Measurements from ENCODE around the gene TMEM92. TPM values are rescaled to one million over a fixed set of nuclear protein-coding genes. Genes with fewer than 3 reads are reported as not detected.
"Not testable (repeated sequence)": the region's sequence is repeated elsewhere in the genome, so short reads cannot be mapped to it uniquely, and the experiment has no call there.

TMEM92 gene
- total RNA-seq, 1 experiment from 2014 or later: 6.7 TPM

DNA sequence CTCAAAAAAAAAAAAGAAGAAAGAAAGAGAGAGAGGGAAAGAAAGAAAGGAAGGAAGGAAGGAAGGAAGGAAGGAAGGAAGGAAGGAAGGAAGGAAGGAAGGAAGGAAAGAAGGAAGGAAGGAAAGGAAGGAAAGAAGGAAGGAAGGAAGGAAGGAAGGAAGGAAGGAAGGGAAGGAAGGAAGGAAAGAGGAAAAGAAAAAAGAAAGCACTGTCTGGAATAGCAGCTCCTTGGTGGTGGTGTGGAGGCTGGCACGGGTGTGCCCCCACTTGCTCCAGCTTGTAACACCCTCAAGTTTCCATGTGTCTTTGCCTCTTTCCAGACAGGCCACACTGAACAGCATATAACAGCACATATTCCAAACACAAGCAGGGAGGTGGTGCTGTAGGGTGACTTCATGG, 26.6 kb downstream of the TMEM92 start:
- DNase-seq (ENCODE audit: low read depth): not testable (repeated sequence)

- no peak for DNase-seq (ENCODE audit: low read depth)
Measured at GRCh38 chr17:50301891-50302584, 27.8 kb downstream of the TMEM92 start.

DNA sequence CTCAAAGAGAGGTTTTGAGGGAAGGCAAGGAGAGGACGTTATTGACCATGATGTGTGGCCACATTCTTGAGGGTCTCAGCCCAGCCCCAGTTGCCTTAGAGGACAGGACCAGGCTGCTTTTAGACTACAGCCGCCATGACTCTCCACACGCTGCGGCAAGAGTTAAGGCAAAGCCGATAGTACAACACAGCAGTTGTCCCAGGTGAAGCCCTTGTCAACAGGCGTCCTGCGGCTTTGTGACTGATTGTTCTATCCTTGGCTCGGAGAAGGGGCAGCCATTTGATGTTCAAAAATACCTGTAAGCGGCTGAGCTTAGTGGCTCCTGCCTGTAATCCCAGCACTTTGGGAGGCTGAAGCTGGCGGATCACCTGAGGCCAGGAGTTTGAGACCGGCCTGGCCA, 28.8 kb downstream of the TMEM92 start:
- no peak for DNase-seq (ENCODE audit: low read depth)

GRCh38 chr17:50303596-50303995, 29.3 kb downstream of the TMEM92 start:
- DNase-seq (ENCODE audit: low read depth): no peak

DNA sequence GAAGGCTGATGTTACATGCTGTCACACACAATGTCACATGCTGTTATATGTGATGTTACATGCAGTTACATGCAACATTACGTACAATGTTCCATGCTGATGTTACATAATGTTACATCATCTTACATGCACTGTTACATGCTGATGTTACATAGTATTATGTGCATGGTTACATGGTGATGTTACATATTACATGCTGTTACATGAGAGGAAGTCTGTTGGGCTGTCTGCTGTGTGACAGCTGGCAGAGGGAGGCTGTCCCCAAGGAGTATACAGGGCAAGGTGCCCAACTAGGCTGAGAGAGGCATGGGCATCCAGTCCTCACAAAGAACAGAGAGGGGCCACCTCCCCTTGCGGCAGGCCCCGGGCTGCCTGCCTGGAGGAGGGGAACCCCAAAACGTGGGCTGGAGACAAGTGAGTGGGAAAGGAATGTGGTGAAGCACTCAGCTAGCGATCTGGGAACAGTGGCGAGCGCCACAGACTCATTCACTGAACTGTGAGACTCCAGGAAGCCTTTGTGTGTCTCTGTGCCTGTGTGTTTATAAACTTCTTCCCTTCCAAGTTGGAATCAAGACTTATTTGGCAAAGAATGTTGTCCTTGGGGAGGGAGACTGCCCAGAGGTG, 30.6 kb downstream of the TMEM92 start:
- DNase-seq (ENCODE audit: low read depth): no peak

DNA sequence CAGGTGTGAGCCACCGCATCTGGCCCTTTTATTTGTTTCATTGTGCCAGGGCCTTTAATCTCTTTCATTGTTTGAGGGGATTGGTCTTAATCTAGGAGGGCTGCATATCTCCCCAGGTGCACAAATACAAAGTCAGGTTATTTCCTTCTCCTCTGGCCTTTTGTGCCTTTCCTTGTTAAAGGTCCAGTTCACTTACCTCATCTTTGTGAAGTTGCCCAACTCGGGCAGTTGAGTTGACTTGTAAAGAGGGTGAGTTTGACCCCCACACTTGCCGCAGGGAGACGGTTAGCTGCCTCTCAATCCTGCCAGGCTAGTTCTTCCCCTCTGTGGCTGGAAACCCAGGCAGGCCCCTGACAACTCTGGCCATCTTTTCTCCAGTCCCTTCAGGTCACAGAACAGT, 33.4 kb downstream of the TMEM92 start:
- DNase-seq (ENCODE audit: low read depth): no peak

- DNase-seq (ENCODE audit: low read depth): no peak
Measured at GRCh38 chr17:50308666-50309065, 34.4 kb downstream of the TMEM92 start.

- no peak for DNase-seq (ENCODE audit: low read depth)
Measured at GRCh38 chr17:50310455-50311111, 36.3 kb downstream of the TMEM92 start.

DNA sequence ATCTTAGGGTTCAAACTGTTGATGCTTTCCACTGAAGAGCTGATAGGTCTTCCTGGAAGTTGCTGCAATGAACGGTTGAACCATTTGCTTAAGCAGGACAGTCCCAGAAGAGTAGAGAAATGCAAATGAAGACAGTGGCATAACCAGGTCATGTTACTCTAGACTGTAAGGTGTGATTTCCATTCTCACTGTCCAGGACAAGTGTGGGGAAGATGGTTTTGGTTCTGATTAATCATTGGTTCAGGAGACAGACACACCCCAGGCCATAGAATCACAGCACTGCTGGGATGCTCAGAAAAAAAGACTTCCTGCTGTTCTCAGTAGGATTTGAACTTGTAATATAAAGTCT, 36.8 kb downstream of the TMEM92 start:
- no peak for DNase-seq (ENCODE audit: low read depth)

DNA sequence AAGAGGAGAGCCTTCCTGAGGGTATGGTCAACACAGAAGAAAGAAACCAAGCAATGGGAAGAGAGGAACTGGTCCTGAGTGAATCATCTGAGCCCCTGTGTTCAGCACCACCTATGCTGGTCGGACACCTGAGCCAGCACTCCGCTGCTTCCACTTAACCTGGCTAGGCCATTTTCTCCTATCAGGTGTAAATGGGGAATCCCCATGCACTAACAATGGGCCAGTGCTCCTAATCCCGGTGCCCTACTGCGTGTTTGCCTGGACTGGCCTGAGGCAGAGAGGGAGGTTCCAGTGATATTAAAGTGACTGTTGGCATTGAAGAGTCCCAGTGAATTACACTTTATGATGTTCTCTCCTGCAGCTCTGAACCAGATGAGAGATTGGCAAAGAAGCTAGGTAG, 37.2 kb downstream of the TMEM92 start:
- DNase-seq (ENCODE audit: low read depth): no peak

- DNase-seq (ENCODE audit: low read depth): no peak
Measured at GRCh38 chr17:50312308-50312707, 38.0 kb downstream of the TMEM92 start.

GRCh38 chr17:50314456-50315011, 40.3 kb downstream of the TMEM92 start:
- DNase-seq (ENCODE audit: low read depth): no peak

GRCh38 chr17:50316016-50316587, 41.8 kb downstream of the TMEM92 start:
- no peak for DNase-seq (ENCODE audit: low read depth)

DNA sequence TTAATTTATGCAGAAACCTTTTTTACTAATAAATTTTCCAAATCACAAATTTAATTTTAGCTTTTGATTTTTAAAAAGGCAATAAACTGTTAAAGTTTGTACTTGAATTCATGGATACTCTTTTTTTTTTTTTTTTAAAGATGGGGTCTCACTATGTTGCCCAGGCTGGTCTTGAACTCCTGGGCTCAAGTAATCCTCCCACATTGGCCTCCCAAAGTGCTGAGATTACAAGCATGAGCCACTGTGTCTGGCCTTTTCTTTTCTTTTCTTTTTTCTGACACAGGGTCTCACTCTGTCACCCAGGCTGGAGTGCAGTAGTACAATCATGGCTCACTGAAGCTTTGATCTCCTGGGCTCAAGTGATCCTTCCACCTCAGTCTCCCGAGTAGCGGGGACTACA, 42.4 kb downstream of the TMEM92 start:
- not testable (repeated sequence) for DNase-seq (ENCODE audit: low read depth)

DNA sequence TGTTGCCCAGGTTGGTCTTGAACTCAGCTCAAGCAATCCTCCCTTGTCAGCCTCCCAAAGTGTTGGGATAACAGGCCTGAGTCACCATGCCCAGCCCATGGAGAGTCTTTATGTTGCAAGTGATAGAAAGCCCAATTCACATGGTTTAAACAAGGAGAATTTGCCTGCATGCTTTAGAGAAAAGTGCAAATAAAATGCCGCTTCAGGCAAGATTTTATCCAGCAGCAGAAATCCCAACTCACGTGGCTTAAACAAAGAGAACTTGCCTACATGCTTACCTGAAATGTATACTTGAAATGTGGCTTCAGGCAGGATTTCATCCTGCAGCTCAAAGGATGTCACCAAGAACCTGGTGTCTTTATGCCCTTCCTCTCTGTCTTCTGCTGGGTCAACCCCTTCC, 42.9 kb downstream of the TMEM92 start:
- no peak for DNase-seq (ENCODE audit: low read depth)

DNA sequence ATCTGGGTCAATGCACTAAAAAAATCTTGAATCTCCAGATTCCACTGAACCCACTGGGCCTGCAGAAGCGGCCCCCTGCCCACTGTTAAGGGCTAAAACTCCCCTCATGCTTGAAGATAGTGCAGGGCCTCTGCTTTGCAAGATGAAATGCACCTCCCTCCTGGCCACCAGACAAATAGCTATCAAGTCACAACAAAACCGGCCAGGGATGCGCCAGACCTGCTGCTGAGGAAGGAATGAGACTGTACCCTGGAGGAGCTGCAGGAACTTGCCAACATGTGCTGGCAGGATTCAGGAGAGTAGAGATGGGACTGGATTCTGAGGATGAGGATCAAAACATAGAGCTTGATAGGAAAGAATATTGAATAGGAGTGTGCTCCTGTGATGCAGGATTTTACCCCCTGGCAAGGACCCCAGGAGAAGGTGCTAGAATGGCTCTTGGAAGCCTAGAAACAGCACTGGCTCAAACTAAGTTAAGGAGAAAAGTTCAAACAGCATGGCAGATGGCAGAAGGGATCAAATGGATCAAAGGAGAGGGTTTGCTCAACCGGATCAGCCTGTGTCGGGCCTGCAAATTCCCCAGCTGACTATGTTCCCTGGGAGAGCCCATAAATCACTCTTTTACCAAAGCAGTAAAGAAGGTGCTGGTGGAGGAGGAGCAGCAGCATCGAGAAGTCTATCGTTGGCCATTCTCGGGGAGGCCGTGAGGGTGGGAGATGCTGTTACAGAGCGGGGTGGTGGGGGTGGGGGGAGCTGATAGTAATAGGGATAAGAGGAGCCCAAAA, 44.4 kb downstream of the TMEM92 start:
- no peak for DNase-seq (ENCODE audit: low read depth)

DNA sequence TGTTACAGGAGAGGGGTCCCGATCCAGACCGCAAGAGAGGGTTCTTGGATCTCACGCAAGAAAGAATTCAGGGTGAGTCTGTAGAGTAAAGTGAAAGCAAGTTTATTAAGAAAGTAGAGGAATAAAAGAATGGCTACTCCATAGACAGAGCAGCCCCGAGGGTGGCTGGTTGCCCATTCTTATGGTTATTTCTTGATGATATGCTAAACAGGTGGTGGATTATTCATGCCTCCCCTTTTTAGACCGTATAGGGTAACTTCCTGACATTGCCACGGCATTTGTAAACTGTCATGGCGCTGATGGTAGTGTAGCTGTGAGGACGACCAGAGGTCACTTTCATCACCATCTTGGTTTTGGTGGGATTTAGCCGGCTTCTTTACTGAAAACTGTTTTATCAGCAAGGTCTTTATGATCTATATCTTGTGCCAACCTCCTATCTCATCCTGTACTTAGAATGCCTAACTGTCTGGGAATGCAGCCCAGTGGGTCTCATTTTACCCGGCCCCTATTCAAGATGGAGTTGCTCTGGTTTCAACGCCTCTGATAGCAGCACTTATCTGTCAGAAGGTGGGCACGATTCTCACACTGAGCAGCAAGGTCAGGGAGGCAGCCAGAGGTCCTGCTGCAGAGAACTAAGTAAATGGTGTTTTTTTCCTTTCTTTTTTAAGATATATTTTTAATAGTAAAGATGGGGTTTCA, 45.2 kb downstream of the TMEM92 start:
- DNase-seq (ENCODE audit: low read depth): no peak

- DNase-seq (ENCODE audit: low read depth): no peak
Measured at GRCh38 chr17:50322271-50322670, 48.0 kb downstream of the TMEM92 start.

DNA sequence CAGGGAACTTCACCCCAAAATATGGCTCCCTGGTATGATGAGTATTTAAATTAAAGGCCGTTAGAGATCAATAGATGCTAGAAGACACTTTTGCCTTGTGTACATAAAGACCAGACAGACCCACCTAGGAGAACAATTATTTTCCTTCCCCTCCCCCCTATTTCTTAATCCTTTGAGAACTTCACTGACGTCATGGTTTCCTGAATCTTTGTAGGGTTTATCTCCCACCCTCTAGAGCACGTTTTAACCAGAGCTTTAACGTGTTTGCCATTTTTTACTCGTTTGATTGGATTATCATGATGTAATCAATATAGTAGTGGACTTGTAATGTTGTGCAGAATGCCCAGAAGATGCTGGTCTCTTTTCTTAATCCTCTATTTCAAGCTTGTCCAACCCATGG, 48.8 kb downstream of the TMEM92 start:
- DNase-seq (ENCODE audit: low read depth): no peak

- no peak for DNase-seq (ENCODE audit: low read depth)
Measured at GRCh38 chr17:50325906-50326305, 51.6 kb downstream of the TMEM92 start.

- no peak for DNase-seq (ENCODE audit: low read depth)
Measured at GRCh38 chr17:50326831-50327364, 52.6 kb downstream of the TMEM92 start.
